Skeletal muscle satellite cell (primary cell): Measurements from ENCODE around the gene IFNA7.
"Not testable (repeated sequence)": the region's sequence is repeated elsewhere in the genome, so short reads cannot be mapped to it uniquely, and the experiment has no call there.

Experiments
- H3K27me3 ChIP-seq: 2 replicates; pipeline ENCODE4 v1.7.0; 2013; ENCODE audit warnings: low read length; ENCODE audit not compliant: control insufficient read depth, insufficient read depth
- H3K36me3 ChIP-seq: 2 replicates; pipeline ENCODE4 v1.7.0; 2013; ENCODE audit warnings: mild to moderate bottlenecking, control low read depth, low read length; ENCODE audit not compliant: insufficient read depth
- H3K4me1 ChIP-seq: 2 replicates; pipeline ENCODE4 v1.7.0; 2013; ENCODE audit warnings: low read length; ENCODE audit not compliant: control insufficient read depth, insufficient read depth
- H3K4me2 ChIP-seq: 2 replicates; pipeline ENCODE4 v1.7.0; 2013; ENCODE audit warnings: mild to moderate bottlenecking, low read length
- H3K4me3 ChIP-seq: 2 replicates; pipeline ENCODE4 v1.7.0; 2013; ENCODE audit warnings: low read length
- H3K9ac ChIP-seq: 2 replicates; pipeline ENCODE4 v1.7.0; 2013; ENCODE audit warnings: mild to moderate bottlenecking, low read depth, low read length, moderate library complexity
- H3K9me3 ChIP-seq: replicated peaks from 2 replicates; pipeline ENCODE4 v1.7.0; 2013; ENCODE audit warnings: mild to moderate bottlenecking, control low read depth, low read length

IFNA7 gene

GRCh38 chr9:21213411-21214326 is 11.7 kb upstream of the IFNA7 start:
- H3K9ac ChIP-seq, H3K9me3 ChIP-seq, H3K4me3 ChIP-seq, H3K4me1 ChIP-seq, H3K4me2 ChIP-seq, H3K36me3 ChIP-seq: not testable (repeated sequence)
- peaks cover 22% of the 10 kb centered on the region for H3K27me3 ChIP-seq

DNA sequence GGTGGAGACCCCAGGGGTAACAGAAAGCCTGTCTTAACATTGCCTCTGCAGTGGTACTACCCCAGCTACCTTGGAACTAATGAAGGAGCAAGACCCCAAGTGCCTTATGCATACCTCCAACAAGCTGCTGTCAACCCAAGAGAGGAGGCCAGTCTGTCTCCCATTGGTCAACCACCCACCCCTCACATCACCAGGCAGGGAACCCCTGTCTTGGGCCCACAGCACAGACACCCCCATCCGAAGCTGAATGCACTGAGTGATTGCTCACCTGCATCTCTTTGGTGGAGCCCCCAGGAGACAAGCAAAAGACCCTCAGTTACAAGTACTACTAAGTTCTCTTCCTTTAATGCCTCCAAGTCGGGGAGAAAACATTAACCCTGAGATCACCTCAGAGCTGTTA is 10.2 kb upstream of the IFNA7 start:
- not testable (repeated sequence) for H3K4me2 ChIP-seq, H3K36me3 ChIP-seq, H3K9ac ChIP-seq, H3K4me1 ChIP-seq, H3K9me3 ChIP-seq, H3K4me3 ChIP-seq
- peaks cover 12% of the 10 kb centered on the region for H3K27me3 ChIP-seq

GRCh38 chr9:21210782-21211181 is 8.8 kb upstream of the IFNA7 start:
- H3K4me1 ChIP-seq, H3K9me3 ChIP-seq, H3K4me2 ChIP-seq, H3K36me3 ChIP-seq, H3K9ac ChIP-seq, H3K4me3 ChIP-seq, H3K27me3 ChIP-seq: not testable (repeated sequence)

DNA sequence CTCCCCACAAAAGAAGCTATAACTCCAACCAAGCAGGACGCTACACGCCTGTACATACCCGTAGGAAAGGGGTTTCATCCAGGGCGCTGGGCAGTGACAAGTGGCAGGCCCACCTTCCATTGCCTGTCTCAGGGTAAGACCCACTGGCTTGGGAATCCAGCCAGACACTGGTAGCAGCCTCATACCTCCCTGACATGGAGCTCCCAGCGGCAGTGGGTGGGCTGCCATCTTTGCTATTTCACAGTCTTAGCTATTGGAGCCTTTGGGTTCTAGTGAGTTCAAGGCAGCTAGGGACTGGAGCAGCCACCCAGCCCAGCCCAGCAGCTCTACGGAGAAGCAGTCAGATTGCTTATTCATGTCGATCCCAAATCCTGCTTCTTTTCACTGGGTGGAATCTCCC is 8.3 kb upstream of the IFNA7 start:
- H3K27me3 ChIP-seq: peaks cover 5% of the 10 kb centered on the region
- H3K36me3 ChIP-seq: no peaks in the 10 kb centered on the region
- no peaks in the 10 kb centered on the region for H3K9me3 ChIP-seq
- H3K4me2 ChIP-seq: no peak overlapping the region
- no peak overlapping the region for H3K9ac ChIP-seq
- no peak overlapping the region for H3K4me3 ChIP-seq
- no peaks in the 10 kb centered on the region for H3K4me1 ChIP-seq

GRCh38 chr9:21207043-21207442 is 5.0 kb upstream of the IFNA7 start, which contains the start of gene IFNA10:
TSS of gene IFNA10 (minus strand) at chr9:21207143. CDS start at chr9:21207097, 46 bp downstream.
- not testable (repeated sequence) for H3K4me3 ChIP-seq, H3K4me2 ChIP-seq, H3K9me3 ChIP-seq, H3K4me1 ChIP-seq, H3K9ac ChIP-seq, H3K36me3 ChIP-seq
- peaks cover 17% of the 10 kb centered on the region for H3K27me3 ChIP-seq

- Histone ChIP-seq H3K9me3 (no peaks in the 10 kb centered on the region), H3K4me3 (no peak overlapping the region), H3K4me2 (no peak overlapping the region), H3K27me3 (peaks cover 28% of the 10 kb centered on the region), H3K36me3 (no peaks in the 10 kb centered on the region), H3K9ac (no peak overlapping the region), H3K4me1 (no peaks in the 10 kb centered on the region)
Observed at GRCh38 chr9:21205204-21205603, 3.2 kb upstream of the IFNA7 start.

DNA sequence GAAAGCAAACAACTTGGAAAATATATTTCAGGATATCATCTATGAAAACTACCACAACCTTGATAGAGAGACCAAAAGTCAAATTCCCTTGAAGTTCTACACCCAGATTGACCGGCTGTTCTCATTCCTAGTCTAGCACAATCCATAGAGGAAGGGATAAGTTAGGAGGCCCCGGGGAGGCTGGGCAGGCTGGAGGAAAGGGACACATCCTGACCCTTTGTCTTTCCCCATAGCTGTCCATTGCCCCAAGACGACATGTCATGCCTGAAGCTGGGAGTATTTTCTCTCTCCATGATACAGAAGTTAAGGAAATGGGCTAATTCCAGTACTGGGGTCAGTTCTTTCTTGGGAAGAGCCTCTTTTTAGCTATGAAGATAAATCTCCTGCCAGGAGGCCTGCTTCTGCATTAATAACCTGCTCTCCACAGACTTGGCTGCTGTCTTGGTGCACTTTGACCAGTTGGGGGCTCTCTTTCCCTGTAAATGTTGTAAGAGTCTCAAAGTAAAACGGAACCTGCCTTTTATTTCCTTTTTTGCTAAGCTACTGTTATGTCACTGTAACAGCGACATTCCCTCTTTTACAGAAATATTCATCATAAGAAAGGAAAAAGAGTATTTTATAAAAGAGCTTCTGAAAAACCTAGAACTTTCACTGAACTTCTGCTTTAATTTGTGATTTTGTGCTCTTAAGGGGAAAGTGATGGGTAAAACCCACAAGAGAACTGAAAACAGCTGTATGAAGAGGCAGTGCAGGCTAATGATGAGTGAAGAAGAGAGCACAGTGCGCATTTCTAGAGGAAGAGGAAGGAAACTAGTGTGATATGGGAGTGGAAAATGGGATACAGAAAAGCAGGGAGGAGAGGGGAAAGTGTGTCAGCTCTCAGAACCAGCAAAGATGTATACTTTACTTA is 6.9 kb downstream of the IFNA7 start:
- not testable (repeated sequence) for H3K9ac ChIP-seq, H3K4me3 ChIP-seq, H3K4me2 ChIP-seq, H3K36me3 ChIP-seq, H3K9me3 ChIP-seq, H3K4me1 ChIP-seq
- H3K27me3 ChIP-seq: peaks cover 18% of the 10 kb centered on the region

GRCh38 chr9:21187487-21187886 is 14.5 kb downstream of the IFNA7 start, which contains the start of gene IFNA4:
TSS of gene IFNA4 (minus strand) at chr9:21187587. CDS start at chr9:21187531, 56 bp downstream.
- not testable (repeated sequence) for H3K36me3 ChIP-seq, H3K9me3 ChIP-seq, H3K4me1 ChIP-seq, H3K9ac ChIP-seq, H3K27me3 ChIP-seq, H3K4me3 ChIP-seq, H3K4me2 ChIP-seq

DNA sequence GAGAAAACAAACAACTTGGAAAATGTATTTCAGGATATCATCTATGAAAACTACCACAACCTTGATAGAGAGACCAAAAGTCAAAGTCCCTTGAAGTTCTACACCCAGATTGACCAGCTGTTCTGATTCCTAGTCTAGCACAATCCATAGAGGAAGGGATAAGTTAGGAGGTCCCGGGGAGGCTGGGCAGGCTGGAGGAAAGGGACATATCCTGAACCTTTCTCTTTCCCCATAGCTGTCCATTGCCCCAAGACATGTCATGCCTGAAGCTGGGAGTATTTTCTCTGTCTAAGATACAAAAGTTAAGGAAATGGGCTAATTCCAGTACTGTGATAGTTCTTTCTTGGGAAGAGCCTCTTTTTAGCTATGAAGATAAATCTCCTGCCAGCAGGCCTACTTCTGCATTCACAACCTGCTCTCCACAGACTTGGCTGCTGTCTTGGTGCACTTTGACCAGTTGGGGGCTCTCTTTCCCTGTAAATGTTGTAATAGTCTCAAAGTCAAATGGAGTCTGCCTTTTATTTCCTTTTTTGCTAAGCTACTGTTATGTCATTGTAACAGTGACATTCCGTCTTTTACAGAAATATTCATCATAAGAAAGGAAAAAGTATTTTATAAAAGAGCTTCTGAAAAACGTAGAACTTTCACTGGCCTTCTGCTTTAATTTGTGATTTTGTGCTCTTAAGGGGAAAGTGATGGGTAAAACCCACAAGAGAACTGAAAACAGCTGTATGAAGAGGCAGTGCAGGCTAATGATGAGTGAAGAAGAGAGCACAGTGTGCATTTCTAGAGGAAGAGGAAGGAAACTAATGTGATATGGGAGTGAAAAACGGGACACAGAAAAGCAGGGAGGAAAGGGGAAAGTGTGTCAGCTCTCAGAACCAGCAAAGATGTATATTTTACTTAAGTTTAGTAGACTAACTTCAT is 18.9 kb downstream of the IFNA7 start:
- H3K9me3 ChIP-seq, H3K4me1 ChIP-seq, H3K4me3 ChIP-seq, H3K4me2 ChIP-seq, H3K9ac ChIP-seq, H3K36me3 ChIP-seq: not testable (repeated sequence)
- peaks cover 22% of the 10 kb centered on the region for H3K27me3 ChIP-seq

DNA sequence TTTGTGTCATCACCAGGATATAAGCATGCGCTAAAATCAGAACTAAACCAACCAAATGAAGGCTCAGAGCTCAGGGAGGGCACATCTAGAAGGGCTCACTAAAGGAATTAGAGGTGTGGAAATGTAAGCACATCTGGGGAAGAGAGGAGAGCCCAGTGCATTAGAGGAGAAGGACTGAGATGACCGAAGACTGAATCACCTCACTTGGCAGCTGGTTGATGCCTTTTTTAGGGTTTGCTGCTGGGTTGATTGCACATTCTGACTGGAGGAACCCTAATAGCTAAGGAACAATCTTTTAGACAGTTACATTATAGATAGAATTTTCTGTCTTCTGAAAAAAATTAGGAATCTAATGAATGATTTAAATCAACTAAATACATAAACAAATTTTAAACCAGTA is 27.3 kb downstream of the IFNA7 start:
- no peak overlapping the region for H3K4me2 ChIP-seq

GRCh38 chr9:21172156-21172555 is 29.8 kb downstream of the IFNA7 start:
- no peak overlapping the region for H3K9ac ChIP-seq
- H3K4me2 ChIP-seq: no peak overlapping the region
- H3K4me1 ChIP-seq: no peaks in the 10 kb centered on the region
- H3K4me3 ChIP-seq: no peak overlapping the region
- peaks cover 21% of the 10 kb centered on the region for H3K27me3 ChIP-seq
- H3K36me3 ChIP-seq: no peaks in the 10 kb centered on the region
- no peaks in the 10 kb centered on the region for H3K9me3 ChIP-seq

More for the DNA sequence above, 27.3 kb downstream of the IFNA7 start:
- H3K4me3 ChIP-seq: no peak overlapping the region
- no peaks in the 10 kb centered on the region for H3K4me1 ChIP-seq
- no peaks in the 10 kb centered on the region for H3K36me3 ChIP-seq
- no peak overlapping the region for H3K9ac ChIP-seq
- H3K9me3 ChIP-seq: no peaks in the 10 kb centered on the region
- peaks cover 38% of the 10 kb centered on the region for H3K27me3 ChIP-seq
